ENCODE measurements around the gene MUCL3. TPM values are rescaled to one million over a fixed set of nuclear protein-coding genes. Genes with fewer than 3 reads are reported as not detected.

Gene MUCL3
- total RNA-seq, 1 donor from 2014 or later = not detected

DNA sequence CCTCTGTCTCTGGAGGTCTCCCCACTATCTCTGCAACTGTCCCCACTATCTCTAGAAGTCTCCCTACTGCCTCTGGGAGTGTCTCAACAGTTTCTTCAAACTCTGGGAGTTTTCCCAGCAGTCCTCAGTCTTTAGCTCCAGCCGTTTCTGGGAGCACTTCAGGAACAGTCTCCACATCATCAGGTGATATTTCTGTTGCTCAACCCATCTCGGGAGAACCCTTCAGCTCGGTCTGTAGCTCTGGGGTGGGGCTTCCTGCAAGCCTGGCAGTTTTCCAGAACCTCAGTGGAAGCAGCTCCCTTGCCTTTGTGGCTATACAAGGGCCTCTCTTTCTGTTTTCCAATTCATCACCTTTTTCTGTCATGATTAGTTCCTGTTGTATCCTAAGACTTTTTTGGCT lies 5.8 kb upstream of the MUCL3 start:
- Histone ChIP-seq H3K36me3 (ENCODE audit: control insufficient read depth in 3 of 3, insufficient read depth in 3 of 3, low read length in 3 of 3) (no peaks in the 10 kb centered on the region), H3K4me1 (ENCODE audit: control insufficient read depth in 3 of 3, insufficient read depth in 3 of 3, low read length in 3 of 3) (no peaks in the 10 kb centered on the region), H3K4me3 (ENCODE audit: low read length in 3 of 3) (no peak overlapping the region), H3K9me3 (ENCODE audit: control insufficient read depth in 3 of 3, low read length in 3 of 3) (no peaks in the 10 kb centered on the region), H3K27me3 (ENCODE audit: control insufficient read depth in 3 of 3, insufficient read depth in 3 of 3, low read length in 3 of 3) (peaks cover 0 to 5% (median 3%) of the 10 kb centered on the region in 3 donors), H3K9ac (ENCODE audit: low read depth in 1 of 3, low read length in 3 of 3) (no peak overlapping the region), H3K27ac (ENCODE audit: low read depth, low read length) (no peak overlapping the region)

DNA sequence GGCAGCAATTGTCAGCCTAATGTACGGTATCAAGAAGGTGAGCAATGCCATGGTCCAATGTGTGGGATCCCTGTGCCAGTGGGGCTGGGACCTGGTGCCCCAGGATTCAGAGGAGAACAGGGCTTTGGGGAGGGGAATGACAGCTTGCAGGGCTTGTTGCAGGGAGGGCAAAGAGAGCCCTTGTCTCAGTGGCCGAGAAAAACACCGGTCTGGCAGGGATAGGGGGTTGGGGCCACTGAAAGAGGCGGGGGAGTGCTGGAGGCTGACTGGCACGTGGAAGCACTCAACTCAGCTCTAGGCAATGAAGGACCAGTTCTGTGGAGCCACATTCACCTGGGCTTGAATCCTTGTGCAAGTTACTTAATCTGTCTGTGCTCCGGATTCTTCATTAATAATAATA lies 3.5 kb upstream of the MUCL3 start:
- Histone ChIP-seq H3K9ac (ENCODE audit: low read depth in 1 of 3, low read length in 3 of 3) (no peak overlapping the region), H3K36me3 (ENCODE audit: control insufficient read depth in 3 of 3, insufficient read depth in 3 of 3, low read length in 3 of 3) (no peaks in the 10 kb centered on the region), H3K27ac (ENCODE audit: low read depth, low read length) (no peak overlapping the region), H3K4me3 (ENCODE audit: low read length in 3 of 3) (no peak overlapping the region), H3K4me1 (ENCODE audit: control insufficient read depth in 3 of 3, insufficient read depth in 3 of 3, low read length in 3 of 3) (peaks cover 0 to 1% (median under 1%) of the 10 kb centered on the region in 3 donors), H3K27me3 (ENCODE audit: control insufficient read depth in 3 of 3, insufficient read depth in 3 of 3, low read length in 3 of 3) (peaks cover 5 to 18% (median 10%) of the 10 kb centered on the region in 3 donors), H3K9me3 (ENCODE audit: control insufficient read depth in 3 of 3, low read length in 3 of 3) (no peaks in the 10 kb centered on the region)

DNA sequence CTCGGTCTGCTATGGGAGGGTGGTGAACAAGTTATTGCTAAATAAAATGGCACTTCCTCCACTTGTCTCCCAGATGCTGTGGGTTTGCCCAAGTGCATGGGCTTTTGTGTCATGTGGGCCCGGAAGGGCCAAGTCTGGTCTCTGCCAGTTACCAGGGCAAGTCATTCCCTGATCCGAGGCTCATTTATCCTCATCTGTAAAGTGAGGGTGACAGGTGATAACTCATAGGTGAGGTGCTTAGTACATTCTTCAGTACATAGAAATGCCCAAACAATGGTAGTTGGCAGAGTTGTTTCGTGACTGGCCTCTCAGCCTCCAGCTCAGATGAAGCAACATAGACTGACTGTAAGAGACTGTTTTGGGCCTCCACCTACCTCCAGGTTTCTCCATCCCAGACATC lies 2.0 kb upstream of the MUCL3 start:
- no peak overlapping the region for H3K9ac ChIP-seq (ENCODE audit: low read depth in 1 of 3, low read length in 3 of 3)
- H3K27me3 ChIP-seq (ENCODE audit: control insufficient read depth in 3 of 3, insufficient read depth in 3 of 3, low read length in 3 of 3) = peaks cover 15 to 21% (median 20%) of the 10 kb centered on the region in 3 donors
- H3K36me3 ChIP-seq (ENCODE audit: control insufficient read depth in 3 of 3, insufficient read depth in 3 of 3, low read length in 3 of 3) = no peaks in the 10 kb centered on the region

DNA sequence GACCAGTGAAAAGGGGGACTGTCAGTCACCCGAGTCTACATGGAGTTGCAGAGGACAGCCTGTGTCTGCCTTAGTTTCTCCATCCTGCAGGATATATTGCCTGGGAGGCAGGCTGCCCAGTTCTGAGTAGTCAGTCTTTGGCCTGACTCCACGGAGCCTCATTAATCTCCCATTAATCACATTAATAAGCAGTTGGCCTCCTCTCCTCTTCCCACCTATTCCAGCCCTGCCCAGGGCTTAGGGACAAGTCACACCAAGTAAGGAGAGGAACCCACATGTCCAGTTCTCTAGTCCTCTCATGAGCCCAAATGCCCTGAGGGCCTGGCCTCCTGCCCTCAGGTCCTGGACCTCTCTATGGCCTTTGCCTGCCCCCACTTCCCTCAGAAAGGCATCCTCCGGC lies 1.3 kb upstream of the MUCL3 start:
- no peaks in the 10 kb centered on the region for H3K36me3 ChIP-seq (ENCODE audit: control insufficient read depth in 3 of 3, insufficient read depth in 3 of 3, low read length in 3 of 3)
- H3K27ac ChIP-seq (ENCODE audit: low read depth, low read length) = no peak overlapping the region
- no peak overlapping the region for H3K9ac ChIP-seq (ENCODE audit: low read depth in 1 of 3, low read length in 3 of 3)
- H3K4me1 ChIP-seq (ENCODE audit: control insufficient read depth in 3 of 3, insufficient read depth in 3 of 3, low read length in 3 of 3) = peaks cover 6 to 9% (median 8%) of the 10 kb centered on the region in 3 donors
- no peaks in the 10 kb centered on the region for H3K9me3 ChIP-seq (ENCODE audit: control insufficient read depth in 3 of 3, low read length in 3 of 3)
- H3K27me3 ChIP-seq (ENCODE audit: control insufficient read depth in 3 of 3, insufficient read depth in 3 of 3, low read length in 3 of 3) = peaks cover 15 to 21% (median 20%) of the 10 kb centered on the region in 3 donors
- no peak overlapping the region for H3K4me3 ChIP-seq (ENCODE audit: low read length in 3 of 3)

More for the DNA sequence above, 2.0 kb upstream of the MUCL3 start:
- peaks cover 6 to 9% (median 8%) of the 10 kb centered on the region in 3 donors for H3K4me1 ChIP-seq (ENCODE audit: control insufficient read depth in 3 of 3, insufficient read depth in 3 of 3, low read length in 3 of 3)
- H3K9me3 ChIP-seq (ENCODE audit: control insufficient read depth in 3 of 3, low read length in 3 of 3) = no peaks in the 10 kb centered on the region
- no peak overlapping the region for H3K27ac ChIP-seq (ENCODE audit: low read depth, low read length)
- H3K4me3 ChIP-seq (ENCODE audit: low read length in 3 of 3) = no peak overlapping the region

DNA sequence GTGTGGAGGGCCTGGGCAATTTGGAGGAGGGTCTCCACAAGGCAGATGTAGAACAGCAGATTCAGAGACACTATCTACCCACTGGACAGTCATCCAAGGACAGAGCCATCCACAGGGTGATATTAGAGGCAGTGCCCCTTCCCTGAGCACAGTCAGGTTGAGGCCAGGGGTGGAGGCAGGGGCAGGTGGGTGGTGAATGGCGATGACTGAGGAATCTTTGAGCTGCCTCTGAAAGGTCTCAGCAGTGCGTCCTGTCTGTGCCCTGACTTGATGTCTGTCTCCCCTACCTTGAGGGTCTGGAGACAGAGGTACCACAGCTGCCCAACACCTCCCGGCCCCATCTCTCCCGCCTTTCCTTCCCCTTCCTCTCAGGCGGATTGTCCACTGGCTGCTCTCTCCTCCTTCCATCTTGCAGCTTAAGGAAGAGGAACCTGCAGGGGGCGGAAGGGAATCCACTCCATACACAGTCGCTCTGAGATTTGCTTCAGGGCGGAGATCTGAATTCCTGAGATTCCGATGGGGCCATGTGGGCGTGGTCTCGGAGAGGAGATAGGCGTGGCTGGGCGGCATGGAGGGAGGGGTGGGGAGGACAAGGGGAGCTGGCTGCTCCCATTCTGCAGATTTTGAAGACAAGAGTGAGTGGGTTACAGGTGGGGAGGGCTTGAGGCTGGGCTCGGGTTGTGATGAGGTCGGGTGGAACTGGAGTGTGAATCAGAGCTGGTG lies 1.7 kb downstream of the MUCL3 start:
- Histone ChIP-seq H3K36me3 (ENCODE audit: control insufficient read depth in 3 of 3, insufficient read depth in 3 of 3, low read length in 3 of 3) (no peaks in the 10 kb centered on the region), H3K4me1 (ENCODE audit: control insufficient read depth in 3 of 3, insufficient read depth in 3 of 3, low read length in 3 of 3) (peaks cover 6 to 9% (median 8%) of the 10 kb centered on the region in 3 donors), H3K27me3 (ENCODE audit: control insufficient read depth in 3 of 3, insufficient read depth in 3 of 3, low read length in 3 of 3) (peaks cover 15 to 20% (median 17%) of the 10 kb centered on the region in 3 donors), H3K9me3 (ENCODE audit: control insufficient read depth in 3 of 3, low read length in 3 of 3) (no peaks in the 10 kb centered on the region), H3K4me3 (ENCODE audit: low read length in 3 of 3) (no peak overlapping the region), H3K9ac (ENCODE audit: low read depth in 1 of 3, low read length in 3 of 3) (no peak overlapping the region), H3K27ac (ENCODE audit: low read depth, low read length) (no peak overlapping the region)

DNA sequence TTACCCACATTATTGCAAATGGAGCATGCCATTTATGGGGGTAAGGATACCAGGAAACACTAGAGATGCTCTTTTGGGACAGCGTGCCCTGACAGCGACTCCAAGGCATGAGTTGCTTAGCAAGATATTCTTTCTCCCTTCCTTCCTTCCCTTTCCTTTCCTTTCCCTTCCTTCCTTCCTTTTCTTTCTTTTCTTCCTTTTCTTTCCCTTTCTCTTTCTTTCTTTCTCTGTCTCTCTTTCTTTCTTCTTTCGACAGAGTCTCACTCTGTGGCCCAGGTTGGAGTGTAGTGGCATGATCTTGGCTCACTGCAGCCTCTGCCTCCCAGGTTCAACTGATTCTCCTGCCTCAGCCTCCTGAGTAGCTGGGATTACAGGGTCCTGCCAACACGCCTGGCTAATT lies 3.3 kb downstream of the MUCL3 start:
- Histone ChIP-seq H3K27ac (ENCODE audit: low read depth, low read length) (no peak overlapping the region), H3K4me3 (ENCODE audit: low read length in 3 of 3) (no peak overlapping the region), H3K36me3 (ENCODE audit: control insufficient read depth in 3 of 3, insufficient read depth in 3 of 3, low read length in 3 of 3) (no peaks in the 10 kb centered on the region)

DNA sequence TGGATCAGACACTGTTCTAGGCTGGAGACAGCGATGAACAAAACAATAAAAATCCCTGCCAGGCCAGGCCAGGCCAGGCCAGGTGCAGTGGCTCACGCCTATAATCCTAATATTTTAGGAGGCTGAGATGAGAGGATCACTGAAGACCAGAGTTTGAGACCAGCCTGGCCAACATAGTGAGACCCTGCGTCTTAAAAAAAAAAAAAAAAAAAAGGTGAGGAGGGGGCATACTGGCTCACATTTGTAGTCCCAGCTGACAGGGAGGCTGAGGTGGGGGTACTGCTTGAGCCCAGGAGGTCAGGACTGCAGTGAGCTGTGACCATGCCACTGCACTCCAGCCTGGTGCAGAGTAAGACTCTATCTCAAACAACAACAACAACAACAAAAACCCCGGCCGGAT lies 4.5 kb downstream of the MUCL3 start:
- H3K4me1 ChIP-seq (ENCODE audit: control insufficient read depth in 3 of 3, insufficient read depth in 3 of 3, low read length in 3 of 3) = peaks cover 6 to 9% (median 8%) of the 10 kb centered on the region in 3 donors
- H3K36me3 ChIP-seq (ENCODE audit: control insufficient read depth in 3 of 3, insufficient read depth in 3 of 3, low read length in 3 of 3) = no peaks in the 10 kb centered on the region
- no peaks in the 10 kb centered on the region for H3K9me3 ChIP-seq (ENCODE audit: control insufficient read depth in 3 of 3, low read length in 3 of 3)
- H3K27me3 ChIP-seq (ENCODE audit: control insufficient read depth in 3 of 3, insufficient read depth in 3 of 3, low read length in 3 of 3) = peaks cover 15 to 17% (median 16%) of the 10 kb centered on the region in 3 donors
- no peak overlapping the region for H3K9ac ChIP-seq (ENCODE audit: low read depth in 1 of 3, low read length in 3 of 3)
- H3K4me3 ChIP-seq (ENCODE audit: low read length in 3 of 3) = no peak overlapping the region
- H3K27ac ChIP-seq (ENCODE audit: low read depth, low read length) = no peak overlapping the region

More for the DNA sequence above, 3.3 kb downstream of the MUCL3 start:
- H3K27me3 ChIP-seq (ENCODE audit: control insufficient read depth in 3 of 3, insufficient read depth in 3 of 3, low read length in 3 of 3) = peaks cover 15 to 20% (median 17%) of the 10 kb centered on the region in 3 donors
- H3K9ac ChIP-seq (ENCODE audit: low read depth in 1 of 3, low read length in 3 of 3) = no peak overlapping the region
- no peaks in the 10 kb centered on the region for H3K9me3 ChIP-seq (ENCODE audit: control insufficient read depth in 3 of 3, low read length in 3 of 3)
- H3K4me1 ChIP-seq (ENCODE audit: control insufficient read depth in 3 of 3, insufficient read depth in 3 of 3, low read length in 3 of 3) = peaks cover 6 to 9% (median 8%) of the 10 kb centered on the region in 3 donors

DNA sequence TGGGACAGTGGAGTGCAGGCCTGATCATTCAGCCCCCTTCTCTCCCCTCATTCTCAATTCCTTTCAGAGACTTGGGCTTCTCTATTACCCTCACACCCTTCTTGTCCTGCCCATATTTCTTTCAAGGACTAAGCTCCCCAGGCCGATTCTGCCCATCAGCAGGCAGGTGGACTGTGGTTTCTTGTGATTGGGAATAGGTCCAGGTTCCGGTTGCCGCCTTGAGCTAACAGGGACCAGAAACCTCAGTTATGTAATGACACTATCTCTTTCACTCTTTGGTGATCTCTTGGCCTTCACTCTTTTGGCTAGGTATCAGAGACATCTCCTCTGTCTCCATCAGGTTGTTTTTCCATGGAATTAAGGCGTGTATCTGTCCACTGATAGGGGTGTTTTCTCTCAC lies 6.5 kb downstream of the MUCL3 start:
- H3K4me3 ChIP-seq (ENCODE audit: low read length in 3 of 3) = no peak overlapping the region
- H3K27me3 ChIP-seq (ENCODE audit: control insufficient read depth in 3 of 3, insufficient read depth in 3 of 3, low read length in 3 of 3) = peaks cover 4 to 10% (median 10%) of the 10 kb centered on the region in 3 donors
- no peak overlapping the region for H3K27ac ChIP-seq (ENCODE audit: low read depth, low read length)
- no peak overlapping the region for H3K9ac ChIP-seq (ENCODE audit: low read depth in 1 of 3, low read length in 3 of 3)
- peaks cover 0 to 2% (median 0%) of the 10 kb centered on the region in 3 donors for H3K36me3 ChIP-seq (ENCODE audit: control insufficient read depth in 3 of 3, insufficient read depth in 3 of 3, low read length in 3 of 3)
- H3K4me1 ChIP-seq (ENCODE audit: control insufficient read depth in 3 of 3, insufficient read depth in 3 of 3, low read length in 3 of 3) = peaks cover 6 to 8% (median 8%) of the 10 kb centered on the region in 3 donors
- no peaks in the 10 kb centered on the region for H3K9me3 ChIP-seq (ENCODE audit: control insufficient read depth in 3 of 3, low read length in 3 of 3)

DNA sequence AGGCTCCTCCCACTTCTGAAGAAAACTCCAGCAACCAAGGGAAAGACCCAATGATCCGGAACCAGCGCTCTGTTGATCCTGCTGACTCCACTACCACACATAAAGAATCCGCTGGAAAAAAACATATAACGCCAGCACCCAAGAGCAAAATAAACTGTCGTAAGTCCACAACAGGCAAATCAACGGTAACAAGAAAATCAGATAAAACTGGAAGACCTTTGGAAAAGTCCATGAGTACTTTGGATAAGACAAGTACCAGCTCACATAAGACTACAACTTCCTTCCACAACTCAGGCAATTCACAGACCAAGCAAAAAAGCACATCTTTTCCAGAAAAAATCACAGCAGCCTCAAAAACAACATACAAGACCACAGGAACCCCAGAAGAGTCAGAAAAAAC lies 8.0 kb downstream of the MUCL3 start:
- H3K36me3 ChIP-seq (ENCODE audit: control insufficient read depth in 3 of 3, insufficient read depth in 3 of 3, low read length in 3 of 3) = peaks cover 0 to 2% (median 0%) of the 10 kb centered on the region in 3 donors
- H3K9ac ChIP-seq (ENCODE audit: low read depth in 1 of 3, low read length in 3 of 3) = no peak overlapping the region

DNA sequence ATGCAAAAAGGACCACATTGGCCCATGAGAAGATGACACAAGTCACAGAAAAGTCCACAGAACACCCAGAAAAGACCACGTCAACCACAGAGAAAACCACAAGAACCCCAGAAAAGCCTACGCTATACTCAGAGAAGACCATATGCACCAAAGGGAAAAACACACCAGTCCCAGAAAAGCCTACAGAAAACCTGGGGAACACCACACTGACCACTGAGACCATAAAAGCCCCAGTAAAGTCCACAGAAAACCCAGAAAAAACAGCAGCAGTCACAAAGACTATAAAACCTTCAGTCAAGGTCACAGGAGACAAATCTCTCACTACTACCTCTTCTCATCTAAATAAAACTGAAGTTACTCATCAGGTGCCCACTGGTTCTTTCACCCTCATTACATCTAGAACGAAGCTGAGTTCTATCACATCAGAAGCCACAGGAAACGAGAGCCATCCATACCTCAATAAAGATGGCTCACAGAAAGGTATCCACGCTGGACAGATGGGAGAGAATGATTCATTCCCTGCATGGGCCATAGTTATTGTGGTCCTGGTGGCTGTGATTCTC lies 11.2 kb downstream of the MUCL3 start:
- Histone ChIP-seq H3K9me3 (ENCODE audit: control insufficient read depth in 3 of 3, low read length in 3 of 3) (no peaks in the 10 kb centered on the region), H3K4me3 (ENCODE audit: low read length in 3 of 3) (no peak overlapping the region), H3K9ac (ENCODE audit: low read depth in 1 of 3, low read length in 3 of 3) (no peak overlapping the region), H3K27ac (ENCODE audit: low read depth, low read length) (no peak overlapping the region), H3K36me3 (ENCODE audit: control insufficient read depth in 3 of 3, insufficient read depth in 3 of 3, low read length in 3 of 3) (peaks cover 0 to 2% (median 0%) of the 10 kb centered on the region in 3 donors), H3K27me3 (ENCODE audit: control insufficient read depth in 3 of 3, insufficient read depth in 3 of 3, low read length in 3 of 3) (peaks cover 0 to 4% (median 4%) of the 10 kb centered on the region in 3 donors), H3K4me1 (ENCODE audit: control insufficient read depth in 3 of 3, insufficient read depth in 3 of 3, low read length in 3 of 3) (peaks cover 7 to 19% (median 13%) of the 10 kb centered on the region in 3 donors)

More for the DNA sequence above, 8.0 kb downstream of the MUCL3 start:
- Histone ChIP-seq H3K27me3 (ENCODE audit: control insufficient read depth in 3 of 3, insufficient read depth in 3 of 3, low read length in 3 of 3) (peaks cover 0 to 2% (median 0%) of the 10 kb centered on the region in 3 donors), H3K27ac (ENCODE audit: low read depth, low read length) (no peak overlapping the region), H3K4me1 (ENCODE audit: control insufficient read depth in 3 of 3, insufficient read depth in 3 of 3, low read length in 3 of 3) (no peaks in the 10 kb centered on the region), H3K4me3 (ENCODE audit: low read length in 3 of 3) (no peak overlapping the region), H3K9me3 (ENCODE audit: control insufficient read depth in 3 of 3, low read length in 3 of 3) (no peaks in the 10 kb centered on the region)
